Mucosa of descending colon (tissue), 3 donors: ENCODE data around the gene SLC9A3. TPM values are rescaled to one million over a fixed set of nuclear protein-coding genes. Genes with fewer than 3 reads are reported as not detected.

Experiments used
- ATAC-seq: fragments of 200-7000 bp; cut with Tn5 transposase; one replicate; pipeline ENCODE4 v1.9.1; 2020; ENCODE audit warnings: mild to moderate bottlenecking, moderate library complexity
- DNase-seq, 3 donors: peaks; one replicate each; pipeline ENCODE4 v3.0.0-alpha.2; 2020
- H3K36me3 ChIP-seq: fragments of 200-600 bp; one replicate; pipeline ENCODE4 v1.8.0; 2021; ENCODE audit warnings: low read depth, mild to moderate bottlenecking
- H3K4me1 ChIP-seq: fragments of 200-600 bp; one replicate; pipeline ENCODE4 v1.8.0; 2021; ENCODE audit warnings: low read depth, mild to moderate bottlenecking
- H3K4me3 ChIP-seq: fragments of 200-600 bp; one replicate; pipeline ENCODE4 v1.8.0; 2021; ENCODE audit warnings: mild to moderate bottlenecking
- H3K9me3 ChIP-seq: fragments of 200-600 bp; one replicate; pipeline ENCODE4 v1.8.0; 2021; ENCODE audit warnings: mild to moderate bottlenecking
- CTCF ChIP-seq: fragments of 200-600 bp; IDR thresholded peaks from one replicate; pipeline ENCODE4 v1.8.0; 2022; ENCODE audit warnings: antibody characterized with exemption, mild to moderate bottlenecking
- intact Hi-C, 2 donors: fragments of 100-400 bp; cut with DNase I in 1 of 2; cut with micrococcal nuclease in 1 of 2; formaldehyde crosslinking; loops; one replicate each; pipeline versions ENCODE4 v1.11.0 to v1.11.1; 2022; cut with DNase I, micrococcal nuclease
- total RNA-seq, 3 donors: library from RNA; stranded (reverse); fragmentation: NEBNext Ultra II Directional in 2 of 3; extraction: Animal tissue kit (Norgen Biotek cat#: 25700) in 2 of 3; gene quantifications; one replicate each; pipeline versions ENCODE4 v1.2.1 to v1.2.4, GENCODE V29; 2021 to 2023
- donor health status: DM: no; HTN: no; CAD: no; lungs with moderate emphysema.
- donor health status: DM: no; HTN: no; CAD: no.
- donor health status: DM: no; HTN: yes; CAD: no.

Gene SLC9A3
- total RNA-seq, 3 donors from 2014 or later, result 29.2 to 272 (median 77.7) TPM

GRCh38 chr5:452978-453710 lies 71.1 kb downstream of the SLC9A3 start:
- Histone ChIP-seq H3K4me1 (no peaks in the 10 kb centered on the region), H3K9me3 (peaks cover 6% of the 10 kb centered on the region), H3K4me3 (no peak overlapping the region), H3K36me3 (peaks cover 12% of the 10 kb centered on the region)
- intact Hi-C loops, result no loop called here
- TF ChIP-seq CTCF, result no peak
- DNase-seq (peak in 1 of 3 donors; percentile 17), ATAC-seq (peak; percentile 16)

GRCh38 chr5:451587-452458 lies 72.4 kb downstream of the SLC9A3 start:
- no peaks in the 10 kb centered on the region for H3K4me1 ChIP-seq
- no peak for ATAC-seq
- no peak overlapping the region for H3K4me3 ChIP-seq
- intact Hi-C loops, result no loop called here
- no peak for DNase-seq
- peaks cover 6% of the 10 kb centered on the region for H3K9me3 ChIP-seq
- TF ChIP-seq CTCF, result no peak
- H3K36me3 ChIP-seq, result peaks cover 19% of the 10 kb centered on the region

GRCh38 chr5:449151-449550 lies 75.1 kb downstream of the SLC9A3 start:
- peaks cover 14% of the 10 kb centered on the region for H3K36me3 ChIP-seq

GRCh38 chr5:448766-449090 lies 75.5 kb downstream of the SLC9A3 start:
- Histone ChIP-seq H3K9me3 (peaks cover 6% of the 10 kb centered on the region), H3K4me1 (peaks cover 4% of the 10 kb centered on the region), H3K36me3 (peaks cover 13% of the 10 kb centered on the region), H3K4me3 (no peak overlapping the region)
- TF ChIP-seq CTCF, result no peak
- DNase-seq (no peak), ATAC-seq (no peak)
- intact Hi-C loops, result no loop called here

More at GRCh38 chr5:449151-449550, 75.1 kb downstream of the SLC9A3 start:
- Histone ChIP-seq H3K9me3 (peaks cover 6% of the 10 kb centered on the region), H3K4me1 (no peaks in the 10 kb centered on the region), H3K4me3 (no peak overlapping the region)
- ATAC-seq (no peak), DNase-seq (no peak)
- TF ChIP-seq CTCF, result no peak
- intact Hi-C loops, result no loop called here

GRCh38 chr5:448061-448765 lies 76.0 kb downstream of the SLC9A3 start:
- peaks cover 5% of the 10 kb centered on the region for H3K4me1 ChIP-seq
- no peak for TF ChIP-seq CTCF
- peaks cover 13% of the 10 kb centered on the region for H3K36me3 ChIP-seq
- peak in 2 of 3 donors; percentile 37 to 68 for DNase-seq
- ATAC-seq, result peak; percentile 37
- H3K9me3 ChIP-seq, result peaks cover 6% of the 10 kb centered on the region
- no peak overlapping the region for H3K4me3 ChIP-seq
- intact Hi-C loops, result no loop called here
